RWPE2 (cell line): ENCODE results near the gene SYN1.

Experiments used
- ATAC-seq: fragments of 200-7000 bp; cut with Tn5 transposase; 3 replicates; pipeline ENCODE4 v1.9.1; 2021; ENCODE audit warnings: low read depth
- DNase-seq: peaks from one replicate; pipeline ENCODE4 v3.0.0-alpha.2; 2020; ENCODE audit warnings: low spot score
- H3K27ac ChIP-seq: fragments of 450-650 bp; 2 replicates; pipeline ENCODE4 v1.5.1; 2017; ENCODE audit warnings: mild to moderate bottlenecking; ENCODE audit not compliant: poor library complexity, severe bottlenecking
- H3K27me3 ChIP-seq: fragments of 250-450 bp; sonication (Bioruptor Pico); 2 replicates; pipeline ENCODE4 v1.5.1; 2021; ENCODE audit warnings: mild to moderate bottlenecking, moderate library complexity; ENCODE audit not compliant: insufficient read depth, poor library complexity, severe bottlenecking
- H3K36me3 ChIP-seq: fragments of 250-450 bp; sonication (Bioruptor Pico); 2 replicates; pipeline ENCODE4 v1.5.1; 2020; ENCODE audit warnings: low read depth, mild to moderate bottlenecking, moderate library complexity
- H3K4me1 ChIP-seq: fragments of 250-450 bp; sonication (Bioruptor Pico); 2 replicates; pipeline ENCODE4 v1.5.1; 2021; ENCODE audit warnings: mild to moderate bottlenecking, moderate library complexity; ENCODE audit not compliant: insufficient read depth, poor library complexity, severe bottlenecking
- H3K4me3 ChIP-seq: fragments of 250-450 bp; sonication (Bioruptor Pico); 2 replicates; pipeline ENCODE4 v1.5.1; 2021; ENCODE audit warnings: mild to moderate bottlenecking, moderate library complexity; ENCODE audit not compliant: severe bottlenecking
- H3K9me3 ChIP-seq: fragments of 250-450 bp; sonication (Bioruptor Pico); 2 replicates; pipeline ENCODE4 v1.5.1; 2021; ENCODE audit warnings: mild to moderate bottlenecking, moderate library complexity; ENCODE audit not compliant: severe bottlenecking
- CTCF ChIP-seq: fragments of 450-650 bp; IDR thresholded peaks from one replicate; pipeline ENCODE4 v1.5.1; 2017; ENCODE audit warnings: mild to moderate bottlenecking, moderate library complexity; ENCODE audit not compliant: poor library complexity, severe bottlenecking

SYN1 gene

DNA sequence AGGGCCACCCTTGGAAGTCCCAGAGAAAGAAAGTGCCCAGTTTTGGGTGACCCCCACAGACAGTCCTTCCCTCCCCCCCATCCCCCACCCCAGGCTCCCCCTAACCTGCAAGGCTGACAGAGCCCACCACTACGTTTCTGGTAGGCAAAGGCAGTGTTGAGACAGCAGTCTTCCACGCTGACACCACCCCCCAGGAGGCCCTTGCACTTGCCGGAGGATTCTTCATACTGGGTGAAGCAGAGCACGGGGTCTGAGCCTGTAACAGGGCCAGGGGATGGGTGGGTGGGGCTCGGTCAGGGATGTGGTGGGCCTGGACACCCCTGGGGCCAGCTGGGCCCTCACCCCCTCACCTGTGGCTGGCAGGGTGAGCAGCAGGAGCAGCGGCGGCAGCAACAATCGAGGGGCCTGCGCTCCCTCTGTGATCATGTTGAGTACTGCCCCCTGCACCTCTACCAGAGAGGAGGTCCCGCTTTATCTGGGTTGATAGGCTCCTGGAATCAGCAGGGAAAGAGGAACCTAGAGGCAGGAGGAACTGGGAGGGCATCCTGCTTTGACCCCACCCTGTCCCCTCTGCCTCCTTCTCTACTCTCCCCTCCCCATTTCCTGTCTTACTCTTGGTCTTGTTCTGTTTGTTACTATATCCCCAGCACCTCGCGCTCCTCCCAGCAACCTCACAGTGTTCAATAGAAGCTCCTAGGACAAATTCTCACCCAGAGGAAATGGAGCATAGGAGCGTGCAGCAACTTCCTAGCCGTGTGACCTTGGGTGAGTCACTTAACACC is 10.0 kb upstream of the SYN1 start, which contains the start of gene CFP:
CFP (minus strand) TSS at position 512 of the 782 bp plus-strand sequence; CDS start at position 426, 86 bp downstream.
- Histone ChIP-seq H3K27me3 (no peaks in the 10 kb centered on the region), H3K4me1 (no peaks in the 10 kb centered on the region), H3K4me3 (no peak within 1 kb of the TSS), H3K27ac (no peak within 1 kb of the TSS), H3K9me3 (no peaks in the 10 kb centered on the region), H3K36me3 (no peaks in the 10 kb centered on the region)
- TF ChIP-seq CTCF, result no peak
- ATAC-seq, result no peak
- no peak for DNase-seq

GRCh38 chrX:47628982-47629381 is 9.3 kb upstream of the SYN1 start:
- Histone ChIP-seq H3K4me3 (no peak overlapping the region), H3K27me3 (no peaks in the 10 kb centered on the region), H3K9me3 (no peaks in the 10 kb centered on the region), H3K27ac (no peak overlapping the region), H3K36me3 (no peaks in the 10 kb centered on the region), H3K4me1 (no peaks in the 10 kb centered on the region)
- no peak for DNase-seq
- ATAC-seq, result no peak
- no peak for TF ChIP-seq CTCF

GRCh38 chrX:47625365-47625764 is 5.7 kb upstream of the SYN1 start:
- Histone ChIP-seq H3K36me3 (no peaks in the 10 kb centered on the region), H3K9me3 (no peaks in the 10 kb centered on the region), H3K27me3 (no peaks in the 10 kb centered on the region), H3K27ac (no peak overlapping the region), H3K4me3 (no peak overlapping the region), H3K4me1 (no peaks in the 10 kb centered on the region)
- no peak for DNase-seq
- no peak for ATAC-seq
- TF ChIP-seq CTCF, result no peak

- Histone ChIP-seq H3K27ac (no peak overlapping the region), H3K9me3 (no peaks in the 10 kb centered on the region), H3K4me3 (peak overlapping the region; percentile 14), H3K36me3 (no peaks in the 10 kb centered on the region), H3K27me3 (no peaks in the 10 kb centered on the region), H3K4me1 (no peaks in the 10 kb centered on the region)
- no peak for TF ChIP-seq CTCF
- ATAC-seq (peak; percentile 82), DNase-seq (peak; percentile 57)
Measured at GRCh38 chrX:47623540-47624027, 3.9 kb upstream of the SYN1 start.

DNA sequence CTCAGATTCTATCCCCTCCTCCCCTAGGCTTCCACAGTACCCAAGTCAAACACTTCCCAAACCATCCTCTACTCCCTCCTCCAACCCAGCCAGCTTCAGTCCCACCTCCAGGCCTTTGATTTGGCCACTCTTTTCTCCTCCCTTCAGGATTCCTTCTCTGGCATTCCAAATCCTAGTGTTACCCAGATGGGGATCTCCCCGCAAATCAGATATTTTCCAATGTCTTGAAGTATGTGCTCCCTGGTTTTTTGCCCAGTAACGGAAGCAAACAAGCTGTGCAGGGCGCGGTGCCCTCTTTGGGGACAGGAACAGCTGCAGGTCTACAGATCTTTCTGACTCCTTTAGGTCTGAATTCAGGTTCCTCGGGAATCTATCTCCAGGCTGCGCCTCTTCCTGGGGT is 2.2 kb upstream of the SYN1 start:
- no peaks in the 10 kb centered on the region for H3K27me3 ChIP-seq
- no peak for TF ChIP-seq CTCF
- no peaks in the 10 kb centered on the region for H3K36me3 ChIP-seq
- H3K9me3 ChIP-seq, result no peaks in the 10 kb centered on the region
- no peaks in the 10 kb centered on the region for H3K4me1 ChIP-seq
- DNase-seq (no peak), ATAC-seq (no peak)
- no peak overlapping the region for H3K4me3 ChIP-seq
- H3K27ac ChIP-seq, result no peak overlapping the region
